ENCODE measurements around the gene HSP90AB1.

Gene HSP90AB1

GRCh38 chr6:44269178-44269920 lies 22.4 kb downstream of the HSP90AB1 start:
- DNase-seq (ENCODE audit: low read depth): no peak

DNA sequence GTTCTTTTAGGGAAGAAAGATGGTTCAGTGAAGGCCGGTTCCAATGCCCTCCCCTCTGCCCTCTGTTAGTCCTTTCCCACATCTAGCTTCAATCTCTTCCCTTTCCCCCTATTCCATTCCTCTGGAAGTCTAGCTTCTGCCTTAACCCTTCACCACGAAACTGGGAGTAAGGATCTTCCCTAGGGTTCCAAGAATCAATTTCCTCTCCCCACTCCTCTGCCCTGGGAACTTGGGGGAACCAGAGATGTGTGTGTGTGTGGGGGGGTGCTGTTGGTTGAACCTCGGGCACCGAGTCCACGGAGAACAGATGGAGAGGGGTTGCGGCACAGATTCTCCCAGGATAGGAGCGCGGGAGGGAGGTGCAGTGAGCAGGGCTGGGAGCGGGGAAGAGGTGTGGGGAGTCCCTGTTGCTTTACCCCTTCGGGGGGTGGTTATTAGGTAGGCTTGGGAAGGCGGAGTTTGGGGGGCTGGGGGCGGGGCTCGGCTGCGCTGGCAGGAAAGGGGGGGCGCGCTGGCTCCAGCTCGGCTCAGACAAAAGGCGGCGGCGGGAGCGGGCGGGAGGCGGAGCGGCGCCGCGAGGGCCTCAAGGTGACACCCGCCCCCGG lies 23.1 kb downstream of the HSP90AB1 start, which contains the start of gene TMEM151B:
Gene TMEM151B (plus strand): TSS at position 530 of the 605 bp plus-strand sequence. CDS start 293 bp downstream, outside the sequence.
- DNase-seq (ENCODE audit: low read depth): no peak

DNA sequence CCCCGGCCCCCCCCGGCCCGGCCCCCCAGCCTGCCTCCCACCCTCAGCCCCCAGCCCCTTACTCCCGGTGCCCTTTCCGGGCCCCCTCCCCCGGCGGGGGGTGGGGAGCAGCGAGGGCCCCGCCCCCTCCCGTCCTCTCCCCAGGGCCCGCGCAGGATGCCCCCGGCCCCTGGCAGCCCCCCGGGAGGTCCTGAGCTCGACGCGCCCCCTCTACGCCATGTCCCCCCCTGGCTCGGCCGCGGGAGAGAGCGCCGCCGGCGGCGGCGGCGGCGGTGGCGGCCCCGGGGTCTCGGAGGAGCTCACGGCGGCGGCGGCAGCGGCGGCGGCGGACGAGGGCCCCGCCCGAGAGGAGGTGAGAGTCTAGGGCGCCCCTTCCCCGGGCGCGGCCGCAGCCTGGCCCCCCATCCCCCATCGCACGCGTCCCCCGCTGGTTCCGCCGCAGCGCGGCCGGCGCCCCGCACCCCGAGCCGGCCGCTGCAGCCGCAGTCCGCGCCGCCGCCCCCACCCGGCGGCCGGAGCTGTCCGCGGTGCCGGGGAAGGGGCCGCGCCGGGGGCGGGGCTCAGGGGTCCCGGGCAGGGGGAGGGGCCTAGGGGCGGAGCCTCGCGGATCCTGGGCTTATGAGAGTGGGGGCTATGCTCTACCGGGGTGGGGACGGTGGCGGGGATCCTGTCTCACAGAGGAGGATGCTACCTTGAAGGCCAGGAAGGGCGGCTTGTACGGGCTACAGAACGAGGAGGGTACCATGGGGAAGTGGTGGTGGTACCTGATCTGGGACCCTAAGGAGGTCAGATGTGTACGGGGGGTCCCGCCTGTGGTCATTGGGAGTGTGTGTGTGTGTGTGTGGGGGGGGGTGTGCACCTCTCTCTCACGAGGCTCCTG lies 23.9 kb downstream of the HSP90AB1 start:
- DNase-seq (ENCODE audit: low read depth): no peak

GRCh38 chr6:44271406-44271723 lies 24.5 kb downstream of the HSP90AB1 start:
- DNase-seq (ENCODE audit: low read depth): no peak

- DNase-seq (ENCODE audit: low read depth): no peak
Measured at GRCh38 chr6:44271914-44272313, 25.0 kb downstream of the HSP90AB1 start.

DNA sequence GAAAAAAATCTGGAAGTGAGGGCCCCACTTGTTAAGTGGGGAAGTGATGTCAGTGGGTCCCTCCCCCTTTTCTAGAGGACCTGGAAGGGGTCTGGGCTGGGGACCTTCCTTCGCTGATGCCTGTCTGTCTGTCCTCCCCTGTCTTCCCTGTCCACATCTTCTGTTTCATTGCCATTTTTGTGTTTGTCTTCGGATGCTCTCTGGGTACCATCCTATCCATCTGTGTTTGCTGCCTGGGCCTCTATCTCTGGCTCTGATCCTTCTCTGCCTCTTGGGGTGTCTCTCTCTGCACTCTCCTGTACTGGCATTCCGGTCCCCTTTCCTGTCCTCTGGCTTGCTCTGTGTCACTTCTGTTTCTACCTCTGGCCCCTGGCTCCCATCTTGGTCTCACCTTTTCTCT lies 25.6 kb downstream of the HSP90AB1 start:
- no peak for DNase-seq (ENCODE audit: low read depth)

GRCh38 chr6:44272999-44273566 lies 26.2 kb downstream of the HSP90AB1 start:
- DNase-seq (ENCODE audit: low read depth): no peak

GRCh38 chr6:44273617-44274016 lies 26.7 kb downstream of the HSP90AB1 start:
- no peak for DNase-seq (ENCODE audit: low read depth)

DNA sequence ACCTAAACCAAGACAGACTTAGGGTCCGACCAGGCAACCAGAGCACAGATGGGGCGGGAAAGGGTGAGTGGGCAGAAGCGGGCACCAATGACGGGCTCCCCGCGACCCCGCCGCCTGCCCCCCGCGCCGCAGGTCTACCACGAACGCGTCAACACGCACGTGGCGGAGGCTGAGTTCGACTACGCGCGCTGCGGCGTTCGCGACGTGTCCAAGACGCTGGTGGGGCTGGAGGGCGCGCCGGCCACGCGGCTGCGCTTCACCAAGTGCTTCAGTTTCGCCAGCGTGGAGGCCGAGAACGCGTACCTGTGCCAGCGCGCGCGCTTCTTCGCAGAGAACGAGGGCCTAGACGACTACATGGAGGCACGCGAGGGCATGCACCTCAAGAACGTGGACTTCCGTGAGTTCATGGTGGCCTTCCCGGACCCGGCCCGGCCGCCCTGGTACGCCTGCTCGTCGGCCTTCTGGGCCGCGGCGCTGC lies 28.4 kb downstream of the HSP90AB1 start:
- DNase-seq (ENCODE audit: low read depth): no peak

GRCh38 chr6:44275749-44276648 lies 29.1 kb downstream of the HSP90AB1 start:
- DNase-seq (ENCODE audit: low read depth): no peak

DNA sequence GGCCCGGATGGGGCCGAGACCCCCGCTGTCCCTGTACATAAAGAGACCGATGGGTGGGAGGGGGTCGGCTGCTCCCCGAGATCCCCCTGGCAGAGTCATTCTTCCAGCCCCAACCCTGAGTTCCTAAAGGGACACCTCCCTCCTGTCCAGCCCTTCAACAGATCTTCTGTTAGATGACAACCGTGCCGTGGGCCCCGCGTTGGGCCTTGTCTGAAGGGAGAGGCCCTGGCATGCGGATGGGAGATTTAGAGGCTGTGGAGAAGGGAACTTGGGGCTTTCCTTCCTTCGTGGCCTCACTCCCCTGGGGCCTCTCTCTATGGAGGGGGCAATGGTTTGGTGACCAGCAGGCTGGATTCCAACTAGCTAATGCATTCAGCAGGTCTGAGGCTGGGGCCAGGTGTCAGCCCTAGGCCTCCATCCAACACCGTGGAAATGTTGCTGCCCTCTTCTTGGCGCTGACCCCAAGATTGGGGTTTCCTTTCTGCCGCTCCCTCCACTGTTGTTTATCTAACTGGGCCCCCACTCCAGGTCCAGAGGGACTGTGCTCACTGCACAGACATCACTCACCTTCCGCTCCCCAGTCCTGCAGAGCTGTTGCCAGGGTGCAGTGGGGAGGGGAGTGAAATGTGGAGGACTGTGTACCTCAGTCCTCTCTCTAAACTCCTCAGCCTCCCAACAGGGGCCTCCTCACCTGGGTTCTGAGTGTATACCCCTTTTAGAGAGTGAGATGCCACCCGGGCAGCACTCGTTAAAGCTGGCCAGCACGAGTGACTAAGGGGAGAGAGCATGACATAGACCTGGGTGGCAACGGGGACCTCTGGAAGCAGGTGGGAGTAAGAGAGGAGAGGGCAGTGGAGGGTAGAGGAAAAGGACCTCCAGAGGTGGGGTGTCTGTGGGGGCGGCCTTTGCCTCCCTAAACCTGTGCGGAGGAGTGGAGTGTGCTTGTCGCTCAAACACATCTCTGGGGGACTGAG lies 30.1 kb downstream of the HSP90AB1 start:
- DNase-seq (ENCODE audit: low read depth): no peak

DNA sequence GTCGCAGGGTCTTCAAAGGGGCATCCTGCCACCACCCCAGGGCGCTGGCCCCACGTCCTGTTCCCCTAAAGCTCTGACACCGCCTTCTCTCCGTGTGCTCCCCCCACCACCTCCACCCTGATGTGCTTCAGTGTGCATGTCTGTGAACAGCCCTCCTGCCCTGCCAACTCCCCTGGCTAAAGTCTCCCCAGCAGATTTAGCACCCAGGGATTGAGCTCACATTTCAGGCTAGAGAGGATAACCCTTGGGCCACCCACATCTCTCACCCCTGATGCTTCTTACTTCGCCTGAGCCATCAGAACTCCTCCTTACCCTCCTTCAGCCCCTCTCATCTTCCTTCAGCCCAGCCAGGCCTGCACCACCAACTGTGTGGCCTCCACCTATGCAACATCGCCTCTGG lies 30.9 kb downstream of the HSP90AB1 start:
- DNase-seq (ENCODE audit: low read depth): no peak

GRCh38 chr6:44278315-44278714 lies 31.4 kb downstream of the HSP90AB1 start:
- no peak for DNase-seq (ENCODE audit: low read depth)

DNA sequence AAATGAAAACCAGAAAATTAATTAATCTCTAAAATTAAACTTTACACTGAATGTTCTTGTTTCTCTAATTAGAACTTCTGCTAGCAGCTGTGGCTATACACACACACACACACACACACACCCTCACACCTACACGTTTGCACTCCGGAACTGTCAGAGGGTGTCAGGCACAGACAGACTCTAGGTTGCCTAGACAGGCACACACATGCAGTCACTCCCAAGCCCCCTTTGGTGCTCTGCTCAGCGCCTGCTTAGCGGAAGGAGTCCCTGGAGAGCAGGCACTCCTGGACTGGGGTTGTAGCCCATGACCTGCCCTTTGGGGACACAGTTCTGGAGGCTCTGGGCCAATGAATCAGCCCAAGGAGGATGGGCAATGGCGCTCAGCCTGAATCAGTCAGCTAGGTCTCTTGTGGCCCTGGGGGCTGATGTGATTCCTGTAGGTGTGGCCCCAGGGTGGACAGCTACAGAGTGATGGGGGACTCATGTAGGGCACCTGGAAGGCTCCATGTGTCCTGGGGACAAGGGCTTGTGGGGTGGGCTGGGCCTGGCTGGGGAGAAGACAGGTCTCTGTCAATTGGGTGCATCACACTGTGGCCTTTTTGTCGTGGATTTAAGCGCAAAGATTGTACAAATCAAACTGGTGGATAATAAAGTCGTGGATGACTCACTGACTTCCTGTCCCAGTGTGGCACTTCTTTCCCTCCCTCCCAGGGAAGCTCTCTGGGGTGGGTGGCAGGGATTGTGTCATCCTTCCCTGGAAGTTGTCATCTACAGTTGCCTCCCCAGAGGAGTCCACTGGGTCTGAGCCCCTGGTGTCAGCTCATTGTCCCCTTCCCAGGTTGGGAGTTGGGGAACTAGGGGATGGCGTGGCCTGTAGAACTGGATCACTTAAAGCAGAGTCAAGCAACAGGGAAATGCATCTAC lies 32.1 kb downstream of the HSP90AB1 start:
- no peak for DNase-seq (ENCODE audit: low read depth)

GRCh38 chr6:44284121-44284520 lies 37.2 kb downstream of the HSP90AB1 start:
- DNase-seq (ENCODE audit: low read depth): no peak

GRCh38 chr6:44284867-44285266 lies 38.0 kb downstream of the HSP90AB1 start:
- no peak for DNase-seq (ENCODE audit: low read depth)

DNA sequence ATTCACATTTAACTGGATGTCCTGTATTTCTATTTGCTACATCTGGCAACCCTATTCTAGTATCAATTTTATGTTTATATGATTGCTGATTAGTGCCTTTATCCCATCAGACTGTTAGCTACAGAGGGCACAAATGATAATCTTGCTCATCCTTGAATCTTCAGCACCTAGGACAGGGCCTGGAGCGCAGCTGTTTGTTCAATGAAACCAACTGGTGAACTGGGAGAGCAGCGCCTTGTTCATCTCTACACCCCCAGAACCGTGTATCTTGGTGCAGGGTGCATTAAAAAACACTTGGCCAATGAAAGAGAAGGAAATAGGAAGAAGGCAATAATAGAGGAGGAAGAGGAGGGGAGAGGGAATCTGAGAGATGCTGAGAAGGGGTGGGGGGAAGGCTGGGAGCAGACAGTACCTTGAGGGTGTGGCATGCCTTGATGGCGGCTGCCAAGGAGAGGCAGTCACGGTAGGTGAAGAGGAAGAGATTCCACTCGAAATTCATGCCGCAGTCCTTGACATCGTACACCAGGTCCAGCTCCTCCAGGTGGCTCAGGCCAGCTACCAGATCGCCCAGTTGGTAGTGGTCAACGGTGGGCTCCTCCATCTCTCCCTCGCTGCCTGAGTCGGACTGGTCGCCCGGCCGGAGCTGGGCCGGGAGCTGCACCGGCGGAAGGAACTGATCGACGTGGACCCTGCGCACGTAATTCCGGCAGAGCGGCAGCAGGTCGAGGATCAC lies 38.8 kb downstream of the HSP90AB1 start:
- no peak for DNase-seq (ENCODE audit: low read depth)

GRCh38 chr6:44286285-44286565 lies 39.3 kb downstream of the HSP90AB1 start:
- DNase-seq (ENCODE audit: low read depth): no peak

DNA sequence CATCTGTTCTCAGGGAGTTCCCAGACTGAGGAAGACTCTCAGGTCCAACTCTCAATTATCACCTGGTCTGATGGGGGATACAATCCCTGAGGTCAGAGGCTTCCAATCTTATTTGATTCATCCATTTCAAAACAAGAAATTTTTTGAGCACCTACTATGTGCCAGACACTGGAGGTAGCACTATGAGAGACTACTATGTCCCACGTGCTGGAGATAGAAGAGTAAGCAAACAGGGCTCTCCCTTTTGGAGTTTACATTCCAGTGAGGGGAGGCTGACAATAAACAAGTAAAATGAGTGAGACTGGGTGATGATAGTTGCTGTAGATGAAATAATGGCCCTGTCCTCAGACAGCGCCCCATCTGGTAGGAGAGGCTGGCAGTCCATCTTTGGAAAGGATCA lies 39.8 kb downstream of the HSP90AB1 start:
- DNase-seq (ENCODE audit: low read depth): no peak

All from non-pigmented ciliary epithelial cell (primary cell).